ENCODE data around the gene CSNK2A1.

- no peak for TF ChIP-seq POLR2A (IDR thresholded peaks at IDR 0.05)
- no peak for TF ChIP-seq CTCF (IDR thresholded peaks at IDR 0.05)
Observed at GRCh38 chr20:571754-572441, 28.3 kb upstream of the CSNK2A1 start.

Data from adrenal gland (tissue), 5 donors.